Measurements from ENCODE around the gene TECTA.

Gene TECTA

DNA sequence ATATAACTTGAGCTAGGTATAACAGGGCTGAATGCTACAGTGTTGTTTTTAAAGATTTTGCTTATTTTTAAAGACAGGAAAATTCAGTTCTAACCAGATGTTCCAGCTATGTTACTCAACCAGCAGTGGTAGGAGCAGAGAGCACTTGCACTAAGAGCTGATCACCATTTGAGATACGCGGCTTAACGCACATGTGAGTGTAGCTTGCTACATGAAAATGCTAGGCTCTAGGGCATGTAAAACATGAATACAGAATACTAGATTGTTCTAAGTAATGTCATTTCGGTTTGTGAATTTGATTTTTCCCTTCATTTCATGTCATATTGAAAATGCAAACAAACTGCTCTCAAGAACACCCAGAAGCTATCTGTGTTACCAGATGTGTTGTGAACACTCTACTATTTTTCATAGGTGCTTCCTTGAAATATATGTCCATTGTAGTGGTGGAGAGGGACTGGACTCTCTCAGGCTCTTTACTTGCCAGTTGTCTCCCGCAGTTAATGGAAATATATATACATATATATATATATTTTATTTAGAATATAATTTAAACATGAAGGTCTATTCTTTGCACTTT is 10.8 kb upstream of the TECTA start:
- Histone ChIP-seq H3K4me1 (ENCODE audit: control insufficient read depth, insufficient read depth, low read length) (no peaks in the 10 kb centered on the region), H3K36me3 (ENCODE audit: control insufficient read depth, insufficient read depth, low read length) (peaks cover 3% of the 10 kb centered on the region; the same call in 1 of the 2 replicates), H3K27ac (ENCODE audit: low read length) (no peak overlapping the region), H3K9me3 (ENCODE audit: control insufficient read depth, insufficient read depth, low read length) (no peaks in the 10 kb centered on the region), H3K4me3 (ENCODE audit: low read length) (no peak overlapping the region), H3K27me3 (ENCODE audit: control insufficient read depth, insufficient read depth, low read length) (no peaks in the 10 kb centered on the region)
- no CpG with 5 or more reads among the region's 5 CpGs for WGBS (ENCODE audit: insufficient coverage, insufficient read length)
- DNase-seq (ENCODE audit: low read depth, low spot score): no peak

DNA sequence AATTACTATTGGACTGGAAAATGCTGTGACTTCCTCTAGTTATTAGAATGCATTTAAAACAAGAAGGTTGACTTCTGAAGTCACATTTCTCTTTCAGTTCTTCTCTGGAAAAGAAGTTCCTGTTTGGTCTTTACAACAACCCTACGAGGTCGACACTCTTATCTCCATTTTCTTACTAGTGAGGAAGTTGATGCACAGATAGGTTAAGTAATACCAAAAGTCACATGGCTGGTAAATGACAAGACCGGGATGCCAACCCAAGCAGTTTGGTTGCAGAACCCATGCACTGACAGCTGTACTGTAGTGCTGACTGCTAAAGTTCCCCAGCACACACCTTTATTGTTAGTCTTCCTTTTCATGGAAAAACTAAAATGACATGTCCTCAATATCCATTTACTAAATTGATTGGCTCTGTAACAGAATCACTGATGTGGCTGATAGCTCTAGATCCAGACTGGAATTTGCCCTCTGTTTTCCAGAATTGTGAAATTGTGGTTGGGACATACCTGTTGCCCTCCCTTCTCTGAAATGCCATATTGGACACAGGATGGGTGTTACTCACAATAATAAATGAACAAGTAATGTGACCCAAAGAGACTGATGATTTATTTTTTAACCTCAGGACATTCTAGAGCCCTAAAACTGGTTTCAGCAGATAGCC is 9.4 kb upstream of the TECTA start:
- no peak for DNase-seq (ENCODE audit: low read depth, low spot score)

DNA sequence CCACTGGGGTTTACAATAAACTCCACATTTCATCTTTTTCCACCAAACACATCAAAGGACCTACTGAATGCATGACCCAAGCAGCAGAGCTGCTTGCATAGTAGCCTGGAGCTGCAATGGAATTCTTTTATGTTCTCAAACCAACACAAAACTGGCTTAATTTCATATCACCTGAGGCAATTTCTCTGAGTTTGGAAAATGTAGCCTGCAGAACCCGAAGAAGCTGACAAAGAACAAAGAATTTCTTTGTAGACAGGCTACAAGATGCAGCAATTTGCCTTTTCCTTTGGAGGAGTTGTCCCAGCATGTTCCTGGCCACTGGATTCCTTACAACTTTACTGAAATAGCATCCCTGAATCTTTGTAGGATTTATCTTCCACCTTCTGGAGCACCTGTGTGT is 5.5 kb upstream of the TECTA start:
- no peaks in the 10 kb centered on the region for H3K4me1 ChIP-seq (ENCODE audit: control insufficient read depth, insufficient read depth, low read length)
- H3K9me3 ChIP-seq (ENCODE audit: control insufficient read depth, insufficient read depth, low read length): no peaks in the 10 kb centered on the region
- H3K27me3 ChIP-seq (ENCODE audit: control insufficient read depth, insufficient read depth, low read length): no peaks in the 10 kb centered on the region
- no peak overlapping the region for H3K4me3 ChIP-seq (ENCODE audit: low read length)
- WGBS (ENCODE audit: insufficient coverage, insufficient read length): no CpG with 5 or more reads among the region's 1 CpG
- H3K27ac ChIP-seq (ENCODE audit: low read length): no peak overlapping the region
- no peak for DNase-seq (ENCODE audit: low read depth, low spot score)
- H3K36me3 ChIP-seq (ENCODE audit: control insufficient read depth, insufficient read depth, low read length): no peaks in the 10 kb centered on the region

More for the DNA sequence above, 9.4 kb upstream of the TECTA start:
- H3K27me3 ChIP-seq (ENCODE audit: control insufficient read depth, insufficient read depth, low read length): no peaks in the 10 kb centered on the region
- no peak overlapping the region for H3K27ac ChIP-seq (ENCODE audit: low read length)
- WGBS (ENCODE audit: insufficient coverage, insufficient read length): no CpG with 5 or more reads among the region's 3 CpGs
- H3K4me1 ChIP-seq (ENCODE audit: control insufficient read depth, insufficient read depth, low read length): no peaks in the 10 kb centered on the region
- no peaks in the 10 kb centered on the region for H3K9me3 ChIP-seq (ENCODE audit: control insufficient read depth, insufficient read depth, low read length)
- no peak overlapping the region for H3K4me3 ChIP-seq (ENCODE audit: low read length)
- peaks cover 3% of the 10 kb centered on the region; the same call in 1 of the 2 replicates for H3K36me3 ChIP-seq (ENCODE audit: control insufficient read depth, insufficient read depth, low read length)

DNA sequence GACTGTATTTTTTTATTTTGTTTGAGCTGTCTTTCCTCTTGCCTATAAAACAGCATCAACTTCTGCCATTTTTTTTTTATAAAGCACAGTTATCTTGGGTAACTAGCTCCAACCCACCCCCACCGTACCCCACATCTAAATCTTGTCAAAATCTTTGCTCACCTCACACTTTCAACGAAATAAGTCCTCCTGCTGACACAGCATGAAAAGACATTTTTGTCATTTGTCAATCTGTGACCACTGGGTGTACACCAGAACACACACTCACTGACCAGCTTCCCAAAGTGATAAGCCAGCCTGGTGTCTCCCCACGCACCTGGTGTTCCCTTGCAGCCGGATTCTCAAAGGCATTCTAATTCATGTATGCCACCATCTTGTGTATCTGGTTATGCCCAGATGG is 1.7 kb upstream of the TECTA start:
- Histone ChIP-seq H3K27me3 (ENCODE audit: control insufficient read depth, insufficient read depth, low read length) (no peaks in the 10 kb centered on the region), H3K36me3 (ENCODE audit: control insufficient read depth, insufficient read depth, low read length) (no peaks in the 10 kb centered on the region), H3K27ac (ENCODE audit: low read length) (no peak overlapping the region), H3K4me1 (ENCODE audit: control insufficient read depth, insufficient read depth, low read length) (no peaks in the 10 kb centered on the region), H3K4me3 (ENCODE audit: low read length) (no peak overlapping the region), H3K9me3 (ENCODE audit: control insufficient read depth, insufficient read depth, low read length) (no peaks in the 10 kb centered on the region)
- 100% methylated on average over 2 of the region's 4 CpGs for WGBS (ENCODE audit: insufficient coverage, insufficient read length)
- no peak for DNase-seq (ENCODE audit: low read depth, low spot score)

DNA sequence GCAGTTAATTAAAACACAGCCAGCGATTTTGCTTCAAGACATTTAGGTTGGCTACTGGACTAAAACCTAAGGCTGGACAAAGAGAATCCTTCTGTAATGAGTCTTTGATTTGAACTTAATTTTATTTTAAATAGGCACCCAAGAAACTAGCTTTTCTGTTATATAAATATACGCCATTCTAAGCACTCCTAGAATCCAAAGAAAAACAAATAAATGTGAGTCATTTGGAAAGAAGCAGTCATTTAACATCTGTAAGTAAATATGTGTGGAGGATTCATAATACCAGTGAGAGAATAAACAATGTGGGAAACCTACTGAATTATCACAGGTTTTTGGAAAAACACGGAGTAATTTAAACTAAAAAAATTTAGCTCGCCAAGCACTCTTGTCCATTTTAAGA is 1.2 kb upstream of the TECTA start:
- WGBS (ENCODE audit: insufficient coverage, insufficient read length): no CpG with 5 or more reads among the region's 4 CpGs
- Histone ChIP-seq H3K27me3 (ENCODE audit: control insufficient read depth, insufficient read depth, low read length) (no peaks in the 10 kb centered on the region), H3K4me1 (ENCODE audit: control insufficient read depth, insufficient read depth, low read length) (no peaks in the 10 kb centered on the region), H3K27ac (ENCODE audit: low read length) (no peak overlapping the region), H3K9me3 (ENCODE audit: control insufficient read depth, insufficient read depth, low read length) (no peaks in the 10 kb centered on the region), H3K36me3 (ENCODE audit: control insufficient read depth, insufficient read depth, low read length) (no peaks in the 10 kb centered on the region), H3K4me3 (ENCODE audit: low read length) (no peak overlapping the region)
- no peak for DNase-seq (ENCODE audit: low read depth, low spot score)

DNA sequence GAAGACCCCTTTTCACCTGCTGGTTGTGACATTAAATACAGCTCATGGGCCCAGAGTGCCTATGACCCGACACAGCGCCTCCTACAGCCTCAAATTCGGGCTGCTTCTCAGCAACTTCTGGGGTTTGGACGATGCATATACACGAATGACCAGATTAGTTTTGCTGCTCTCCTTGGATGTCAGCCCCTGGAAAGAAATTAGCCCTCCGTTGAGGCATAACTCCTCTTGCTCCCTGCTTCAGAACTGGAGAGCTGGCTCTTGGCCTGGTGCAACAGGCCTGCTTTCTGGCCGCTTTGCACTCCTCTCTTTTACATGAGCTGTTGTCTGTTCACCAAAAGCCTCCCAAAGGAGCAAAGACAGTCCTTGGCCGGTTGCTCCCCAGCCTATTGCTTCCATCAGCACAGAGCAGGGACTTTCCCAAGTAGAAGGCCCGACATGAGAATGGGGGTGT is 3.3 kb downstream of the TECTA start:
- DNase-seq (ENCODE audit: low read depth, low spot score): peak; percentile 13
- WGBS (ENCODE audit: insufficient coverage, insufficient read length): no CpG with 5 or more reads among the region's 9 CpGs
- Histone ChIP-seq H3K9me3 (ENCODE audit: control insufficient read depth, insufficient read depth, low read length) (no peaks in the 10 kb centered on the region), H3K4me3 (ENCODE audit: low read length) (no peak overlapping the region), H3K4me1 (ENCODE audit: control insufficient read depth, insufficient read depth, low read length) (no peaks in the 10 kb centered on the region), H3K36me3 (ENCODE audit: control insufficient read depth, insufficient read depth, low read length) (no peaks in the 10 kb centered on the region), H3K27me3 (ENCODE audit: control insufficient read depth, insufficient read depth, low read length) (no peaks in the 10 kb centered on the region), H3K27ac (ENCODE audit: low read length) (no peak overlapping the region)

DNA sequence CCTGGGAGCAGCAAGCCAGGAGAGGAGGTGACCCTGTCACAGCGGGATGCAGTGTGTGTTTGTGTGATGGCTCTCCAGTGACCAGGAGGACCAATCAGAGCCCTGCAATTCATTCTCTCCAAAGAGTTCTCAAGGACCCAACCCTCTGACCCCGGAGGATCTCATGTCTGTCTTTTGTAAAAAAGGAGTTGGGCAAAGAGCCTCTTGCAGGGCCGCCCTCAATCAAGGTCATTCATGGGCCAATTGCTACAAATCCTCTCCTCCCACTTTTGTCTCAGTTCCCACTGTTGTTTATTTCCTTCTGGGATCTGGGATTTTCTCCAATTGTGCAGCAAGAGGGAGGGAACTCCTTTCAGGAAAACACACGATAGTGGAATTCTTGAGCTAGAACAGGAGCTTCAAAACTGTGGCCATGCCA is 4.0 kb downstream of the TECTA start:
- Histone ChIP-seq H3K27ac (ENCODE audit: low read length) (no peak overlapping the region), H3K4me3 (ENCODE audit: low read length) (no peak overlapping the region), H3K4me1 (ENCODE audit: control insufficient read depth, insufficient read depth, low read length) (no peaks in the 10 kb centered on the region), H3K27me3 (ENCODE audit: control insufficient read depth, insufficient read depth, low read length) (no peaks in the 10 kb centered on the region), H3K36me3 (ENCODE audit: control insufficient read depth, insufficient read depth, low read length) (no peaks in the 10 kb centered on the region), H3K9me3 (ENCODE audit: control insufficient read depth, insufficient read depth, low read length) (no peaks in the 10 kb centered on the region)
- WGBS (ENCODE audit: insufficient coverage, insufficient read length): no CpG with 5 or more reads among the region's 4 CpGs
- no peak for DNase-seq (ENCODE audit: low read depth, low spot score)

DNA sequence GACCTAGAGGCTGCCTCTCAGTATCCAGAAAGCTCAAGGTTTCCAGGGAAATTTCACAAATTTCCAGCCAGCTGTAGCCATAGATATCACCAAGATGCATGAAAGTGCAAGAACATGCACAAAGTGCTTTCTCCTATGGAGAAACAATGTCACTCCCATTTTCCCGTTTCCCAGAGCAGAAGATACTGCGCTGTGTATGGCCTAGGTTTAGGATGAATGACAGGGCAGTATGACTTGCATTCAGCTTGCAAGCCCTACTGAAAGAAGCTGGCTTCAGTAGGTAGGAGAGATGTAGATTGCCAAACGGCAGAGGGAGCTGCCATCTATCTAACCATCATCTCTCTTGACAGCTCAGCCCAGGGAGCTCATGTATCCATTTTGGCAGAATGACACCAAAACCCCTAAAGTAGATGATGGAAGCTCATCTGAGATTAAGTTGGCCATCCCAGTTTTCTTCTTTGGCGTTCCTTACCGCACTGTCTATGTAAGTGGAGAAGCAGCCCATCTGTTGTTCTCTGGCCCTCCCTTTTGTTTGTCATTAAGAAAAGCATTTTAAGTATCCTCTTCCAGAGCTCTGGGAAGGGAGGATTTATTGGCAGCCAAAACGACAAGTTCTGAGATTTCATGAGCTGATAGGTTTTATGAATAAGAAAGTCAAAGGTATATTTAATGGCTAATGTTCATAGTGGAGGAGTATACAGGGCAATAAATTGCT is 4.6 kb downstream of the TECTA start:
- no peaks in the 10 kb centered on the region for H3K36me3 ChIP-seq (ENCODE audit: control insufficient read depth, insufficient read depth, low read length)
- DNase-seq (ENCODE audit: low read depth, low spot score): no peak
- no CpG with 5 or more reads among the region's 6 CpGs for WGBS (ENCODE audit: insufficient coverage, insufficient read length)

DNA sequence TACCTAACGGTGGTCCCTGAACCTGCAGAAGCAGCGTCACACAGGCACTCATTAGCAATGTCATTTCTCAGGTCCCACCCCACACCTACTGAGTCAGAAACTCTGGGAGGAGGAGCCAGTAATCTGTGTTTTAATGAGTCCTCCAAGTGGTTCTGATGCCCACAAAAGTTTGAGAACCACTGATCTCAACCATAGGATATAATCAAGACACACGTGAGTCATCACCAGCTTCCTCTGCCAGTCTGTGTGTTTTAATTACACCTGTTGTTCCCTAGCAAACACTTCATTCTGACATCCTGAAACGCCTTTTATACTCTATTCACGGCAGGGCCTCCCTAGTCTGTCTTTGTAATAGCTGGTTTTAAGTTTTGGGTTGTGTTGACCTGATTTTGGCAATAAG is 5.8 kb downstream of the TECTA start:
- DNase-seq (ENCODE audit: low read depth, low spot score): no peak
- no peaks in the 10 kb centered on the region for H3K36me3 ChIP-seq (ENCODE audit: control insufficient read depth, insufficient read depth, low read length)
- H3K27me3 ChIP-seq (ENCODE audit: control insufficient read depth, insufficient read depth, low read length): no peaks in the 10 kb centered on the region
- no peaks in the 10 kb centered on the region for H3K4me1 ChIP-seq (ENCODE audit: control insufficient read depth, insufficient read depth, low read length)
- H3K27ac ChIP-seq (ENCODE audit: low read length): no peak overlapping the region
- no peaks in the 10 kb centered on the region for H3K9me3 ChIP-seq (ENCODE audit: control insufficient read depth, insufficient read depth, low read length)
- no peak overlapping the region for H3K4me3 ChIP-seq (ENCODE audit: low read length)
- WGBS (ENCODE audit: insufficient coverage, insufficient read length): no CpG with 5 or more reads among the region's 5 CpGs

More for the DNA sequence above, 4.6 kb downstream of the TECTA start:
- H3K27ac ChIP-seq (ENCODE audit: low read length): no peak overlapping the region
- H3K4me3 ChIP-seq (ENCODE audit: low read length): no peak overlapping the region
- H3K4me1 ChIP-seq (ENCODE audit: control insufficient read depth, insufficient read depth, low read length): no peaks in the 10 kb centered on the region
- no peaks in the 10 kb centered on the region for H3K27me3 ChIP-seq (ENCODE audit: control insufficient read depth, insufficient read depth, low read length)
- H3K9me3 ChIP-seq (ENCODE audit: control insufficient read depth, insufficient read depth, low read length): no peaks in the 10 kb centered on the region

DNA sequence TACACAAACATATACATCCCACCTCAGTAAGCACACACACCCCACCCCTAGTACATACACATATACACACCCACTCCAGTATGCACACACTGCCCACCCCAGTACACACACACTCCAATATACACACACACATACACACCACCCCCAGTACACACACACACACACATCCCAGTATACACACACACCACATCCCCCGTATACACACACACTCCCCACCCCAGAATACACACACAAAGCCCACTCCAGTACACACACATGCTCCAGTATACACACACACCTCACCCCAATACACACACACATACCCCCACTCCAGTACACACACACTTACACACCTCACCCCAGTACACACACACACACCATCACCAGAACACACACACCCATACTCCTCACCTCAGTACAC is 7.4 kb downstream of the TECTA start:
- DNase-seq (ENCODE audit: low read depth, low spot score): no peak
- no peaks in the 10 kb centered on the region for H3K36me3 ChIP-seq (ENCODE audit: control insufficient read depth, insufficient read depth, low read length)
- H3K4me3 ChIP-seq (ENCODE audit: low read length): no peak overlapping the region
- no peaks in the 10 kb centered on the region for H3K9me3 ChIP-seq (ENCODE audit: control insufficient read depth, insufficient read depth, low read length)
- no peaks in the 10 kb centered on the region for H3K4me1 ChIP-seq (ENCODE audit: control insufficient read depth, insufficient read depth, low read length)
- no peak overlapping the region for H3K27ac ChIP-seq (ENCODE audit: low read length)
- WGBS (ENCODE audit: insufficient coverage, insufficient read length): 100% methylated on average over 1 of the region's 1 CpG
- H3K27me3 ChIP-seq (ENCODE audit: control insufficient read depth, insufficient read depth, low read length): 0 out of 2 replicates have a peak, but pooled peaks cover under 1% of the 10 kb centered on the region
